NCI-H2029 (cell line): ENCODE data around the gene OR2A1.
"Not testable (repeated sequence)": the region's sequence is repeated elsewhere in the genome, so short reads cannot be mapped to it uniquely, and the experiment has no call there.

Source experiments
- DNase-seq: peaks from one replicate; lab custom pipeline; 2025; lab: John Stamatoyannopoulos, UW

OR2A1 gene

DNA sequence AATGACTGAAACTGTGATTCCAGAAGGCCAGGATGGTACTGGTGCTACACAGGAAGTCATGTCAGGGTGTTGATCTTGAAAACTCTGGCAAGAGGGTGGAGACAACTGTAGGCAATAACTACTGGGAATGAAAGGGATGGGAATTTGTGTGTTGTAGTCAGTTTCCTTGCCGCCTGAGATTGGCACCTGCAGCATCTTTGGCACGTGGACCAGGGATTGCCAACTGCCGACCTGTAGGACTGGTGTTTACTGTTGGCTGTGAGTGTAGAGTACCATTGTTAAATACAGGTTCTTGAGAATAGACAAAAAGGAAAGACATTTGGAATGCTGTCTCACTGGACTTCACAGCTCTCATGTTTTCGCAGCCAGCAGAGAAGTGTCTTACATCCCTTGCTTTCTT lies 11.1 kb downstream of the OR2A1 start:
- not testable (repeated sequence) for DNase-seq

DNA sequence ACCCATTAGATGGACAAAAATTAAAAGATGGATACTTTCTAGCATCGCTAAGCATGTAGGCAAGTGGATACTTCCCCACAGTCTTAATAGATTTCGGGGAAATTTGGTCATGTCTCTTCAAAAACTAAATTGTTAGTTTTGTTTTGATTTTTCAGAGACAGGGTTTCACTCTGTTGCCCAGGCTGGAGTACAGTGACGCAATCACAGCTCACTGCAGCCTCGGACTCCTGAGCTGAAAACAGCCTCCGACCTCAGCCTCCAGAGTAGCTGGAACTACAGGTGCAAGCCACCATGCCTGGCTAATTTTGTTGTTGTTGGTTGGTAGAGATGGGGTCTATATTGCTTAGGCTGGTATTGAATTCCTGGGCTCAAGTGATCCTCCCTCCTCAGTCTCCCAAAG lies 13.6 kb downstream of the OR2A1 start:
- not testable (repeated sequence) for DNase-seq

DNA sequence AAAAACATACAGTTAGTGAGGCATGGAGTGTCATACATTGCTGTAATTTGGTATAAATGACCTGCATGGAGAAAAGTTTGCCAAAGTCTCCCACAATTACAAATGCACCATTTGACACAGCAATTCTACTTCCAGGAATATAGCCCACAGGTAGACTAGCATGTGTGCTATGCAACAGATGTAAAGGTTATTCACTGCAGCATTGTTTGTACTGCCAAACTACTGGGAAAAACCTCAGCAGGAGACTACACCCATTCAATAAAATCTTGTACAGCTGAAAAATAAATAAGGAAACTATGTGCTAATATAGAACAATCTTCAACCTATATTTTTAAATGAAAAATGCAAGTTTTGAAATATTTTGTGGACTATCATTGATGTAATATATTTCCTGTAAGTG lies 17.8 kb downstream of the OR2A1 start:
- DNase-seq, result not testable (repeated sequence)

DNA sequence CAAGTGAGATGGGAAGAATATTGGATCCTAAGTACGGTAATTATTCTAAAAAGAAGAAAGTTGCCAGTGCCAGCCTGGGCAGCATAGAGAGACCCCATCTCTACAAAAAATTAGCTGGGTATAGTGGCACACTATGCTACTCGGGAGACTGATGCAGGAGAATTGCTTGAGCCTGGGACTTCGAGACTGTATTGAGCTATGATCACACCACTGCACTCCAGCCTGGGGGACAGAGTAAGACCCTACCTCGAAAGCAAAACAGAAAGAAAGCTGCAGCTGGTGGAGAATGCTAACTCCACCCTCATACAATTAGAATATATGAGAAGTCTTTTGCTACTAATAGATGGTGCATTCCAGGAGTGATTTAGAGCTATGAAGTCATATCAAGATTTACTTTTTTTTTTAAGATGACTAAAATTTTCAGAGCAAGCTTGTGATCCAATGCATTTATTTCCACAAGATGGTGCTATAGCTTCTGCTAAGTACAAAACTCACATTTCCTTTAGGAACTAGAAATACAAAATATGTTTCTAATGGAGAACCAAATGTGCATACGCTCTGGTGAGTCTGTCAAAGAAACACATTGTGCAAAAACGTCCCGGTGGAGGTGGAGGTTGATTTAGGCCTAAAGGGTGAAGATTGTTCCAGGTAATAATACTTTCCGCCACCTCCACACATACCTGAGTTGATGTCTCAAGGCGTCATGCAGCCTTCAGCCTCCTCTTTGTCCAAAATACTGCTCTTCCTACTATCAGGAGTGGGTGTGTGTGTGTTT lies 19.2 kb downstream of the OR2A1 start:
- not testable (repeated sequence) for DNase-seq

DNA sequence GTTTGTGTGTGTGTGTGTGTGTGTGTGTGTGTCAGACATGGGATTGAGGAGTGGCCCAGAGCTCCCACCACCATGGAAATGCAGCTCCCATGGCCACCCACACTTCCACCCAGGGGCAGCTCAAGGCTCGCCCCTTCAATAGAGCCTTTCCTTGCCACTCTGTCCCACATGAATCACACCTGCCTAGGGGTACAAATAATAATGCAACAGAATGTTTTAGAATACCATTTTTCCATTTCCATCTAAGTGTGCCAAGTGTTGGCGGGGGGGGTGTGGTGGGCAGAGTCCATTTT lies 19.7 kb downstream of the OR2A1 start:
- not testable (repeated sequence) for DNase-seq

DNA sequence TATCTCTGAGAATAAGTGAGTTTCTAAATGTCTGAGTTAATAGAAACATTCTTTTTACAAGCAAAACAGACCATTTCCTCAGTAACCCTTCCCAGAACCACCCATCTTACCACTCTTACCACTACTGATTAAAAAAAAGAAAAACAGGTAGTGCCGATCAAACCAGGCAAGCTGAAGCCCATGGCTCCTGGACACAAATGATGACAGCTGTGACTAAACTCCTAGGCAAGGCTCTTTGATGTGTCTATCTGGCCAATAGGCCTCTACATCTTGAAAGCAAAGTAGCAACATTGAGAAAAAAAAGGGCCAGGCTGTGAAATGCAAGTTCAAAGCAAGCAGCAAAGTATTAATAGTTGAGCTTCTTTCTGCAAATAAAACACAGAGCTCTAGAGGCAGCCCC lies 36.4 kb downstream of the OR2A1 start:
- DNase-seq, result not testable (repeated sequence)

DNA sequence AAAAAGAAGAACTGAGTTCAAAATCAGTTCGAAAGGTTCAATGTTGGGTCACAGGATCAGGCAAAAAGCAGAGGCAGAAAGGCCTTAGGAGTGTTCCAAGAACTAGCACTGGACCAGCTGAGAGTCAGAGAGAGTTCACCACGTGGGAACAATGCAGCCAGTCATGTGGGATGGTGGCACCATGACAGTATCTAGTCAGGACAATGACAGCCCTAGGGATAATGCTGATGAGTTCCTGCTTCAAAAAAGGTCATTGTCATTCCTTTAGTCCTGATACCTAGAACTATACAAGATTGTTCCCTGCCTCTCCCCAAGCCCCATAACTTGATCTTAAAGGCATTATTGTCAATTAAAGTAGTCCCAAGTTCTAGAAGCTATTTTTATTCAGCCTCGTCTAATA lies 39.4 kb downstream of the OR2A1 start:
- DNase-seq, result not testable (repeated sequence)

DNA sequence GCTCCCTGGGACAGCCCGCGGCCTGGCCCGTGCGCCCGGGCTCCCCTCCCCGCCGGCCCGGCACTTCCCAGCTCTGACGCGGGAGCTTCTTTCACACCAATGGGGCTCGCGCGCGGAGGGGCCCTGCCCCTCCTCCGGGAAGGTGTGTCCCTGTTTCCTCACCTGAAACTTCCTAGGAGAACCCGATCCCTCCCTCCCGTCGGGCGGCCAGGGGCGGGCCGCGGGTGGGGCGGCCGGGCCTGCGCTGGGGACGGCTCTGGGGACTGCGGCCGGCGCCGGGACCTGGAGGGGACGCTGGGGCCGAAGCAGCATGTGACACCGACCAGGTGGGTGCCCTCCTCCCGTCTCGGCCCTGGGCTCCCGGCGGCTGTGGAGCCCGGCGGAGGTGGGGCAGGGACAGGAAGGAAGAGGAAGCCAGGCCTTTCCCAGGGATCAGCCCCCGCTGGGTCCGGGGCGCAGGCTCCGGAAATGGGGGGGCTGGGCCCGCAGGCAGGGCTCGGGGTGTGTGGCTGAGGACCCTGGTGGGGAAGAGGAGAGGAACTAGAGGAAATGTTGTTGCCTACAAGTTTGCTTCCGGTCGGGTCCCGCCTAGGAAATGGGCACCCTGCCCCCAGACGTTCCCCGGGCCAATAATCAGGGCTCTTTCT lies 43.1 kb downstream of the OR2A1 start, which contains the start of gene ARHGEF5:
Gene ARHGEF5, plus strand, starts transcription at position 227 of the 647 bp plus-strand sequence. CDS start 7,268 bp downstream, outside the sequence.
- DNase-seq, result not testable (repeated sequence)

DNA sequence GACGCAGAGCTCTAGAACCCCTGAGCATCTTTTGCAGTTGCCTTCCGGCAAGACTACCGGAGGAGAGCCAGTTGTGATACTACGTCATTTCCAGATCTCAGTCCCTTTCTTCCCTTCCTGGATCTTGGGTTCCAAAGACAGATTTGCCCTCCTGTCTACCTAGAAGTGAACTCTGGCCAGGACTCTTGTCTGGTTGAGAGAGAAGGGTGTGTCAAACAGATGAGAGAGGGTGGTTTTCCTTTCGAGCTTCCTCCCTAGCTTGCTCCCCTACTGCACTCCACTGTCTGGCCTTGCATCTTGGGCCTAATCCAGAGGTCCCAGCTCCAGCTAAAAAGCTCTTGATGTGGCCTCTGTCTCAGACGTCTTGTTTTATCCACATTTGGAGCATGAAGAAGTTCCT lies 44.0 kb downstream of the OR2A1 start:
- DNase-seq, result not testable (repeated sequence)

DNA sequence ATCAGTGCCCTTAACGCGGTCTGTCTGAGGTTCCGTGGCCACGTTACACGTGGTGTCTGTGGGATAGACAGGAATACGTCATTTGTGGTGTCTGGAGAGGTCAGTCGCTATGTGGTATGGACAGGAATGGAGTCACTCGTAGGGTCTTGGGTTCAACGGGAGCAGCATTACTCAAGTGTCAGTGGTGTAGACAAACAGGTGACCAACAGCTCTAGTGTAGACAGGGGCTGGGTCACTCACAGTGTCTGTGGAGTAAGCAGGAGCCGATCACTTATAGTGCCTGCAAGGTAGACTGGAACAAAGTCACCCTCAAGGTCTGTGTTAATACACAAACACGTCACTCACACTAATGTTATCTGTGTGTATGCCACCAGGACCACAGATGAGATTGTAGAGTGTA lies 44.6 kb downstream of the OR2A1 start:
- DNase-seq, result not testable (repeated sequence)

DNA sequence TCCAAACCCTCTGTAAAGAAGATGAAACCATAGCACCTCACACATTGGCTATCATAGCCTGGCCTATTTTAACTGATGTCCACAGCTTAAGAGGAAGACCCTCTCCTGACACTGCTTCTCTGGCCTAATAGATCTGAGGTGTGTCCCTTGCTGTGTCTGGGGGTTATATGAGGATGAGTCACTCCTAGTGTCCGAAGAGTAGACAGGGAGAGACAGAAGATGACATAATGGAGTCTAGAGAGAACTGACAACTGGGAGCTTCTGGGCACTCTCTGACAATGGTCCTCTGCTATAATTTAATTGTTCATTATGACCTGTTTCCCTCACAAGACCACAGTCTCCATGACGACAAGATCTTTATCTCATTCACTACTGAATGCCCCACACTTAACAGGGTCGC lies 49.8 kb downstream of the OR2A1 start:
- DNase-seq, result not testable (repeated sequence)

DNA sequence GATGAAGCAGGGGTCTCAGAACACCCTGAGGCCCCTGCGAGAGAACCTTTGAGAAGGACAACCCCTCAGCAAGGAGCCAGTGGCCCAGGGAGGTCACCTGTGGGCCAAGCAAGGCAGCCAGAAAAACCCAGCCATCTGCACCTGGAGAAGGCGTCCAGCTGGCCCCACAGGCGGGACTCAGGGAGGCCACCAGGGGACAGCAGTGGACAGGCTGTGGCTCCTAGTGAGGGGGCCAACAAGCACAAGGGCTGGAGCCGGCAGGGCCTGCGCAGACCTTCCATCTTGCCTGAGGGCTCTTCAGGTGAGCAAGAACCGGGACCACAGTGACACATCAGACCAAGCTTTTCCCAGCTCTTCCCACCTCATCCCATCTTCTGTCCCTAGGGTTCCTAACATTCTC lies 53.3 kb downstream of the OR2A1 start:
- DNase-seq, result not testable (repeated sequence)

DNA sequence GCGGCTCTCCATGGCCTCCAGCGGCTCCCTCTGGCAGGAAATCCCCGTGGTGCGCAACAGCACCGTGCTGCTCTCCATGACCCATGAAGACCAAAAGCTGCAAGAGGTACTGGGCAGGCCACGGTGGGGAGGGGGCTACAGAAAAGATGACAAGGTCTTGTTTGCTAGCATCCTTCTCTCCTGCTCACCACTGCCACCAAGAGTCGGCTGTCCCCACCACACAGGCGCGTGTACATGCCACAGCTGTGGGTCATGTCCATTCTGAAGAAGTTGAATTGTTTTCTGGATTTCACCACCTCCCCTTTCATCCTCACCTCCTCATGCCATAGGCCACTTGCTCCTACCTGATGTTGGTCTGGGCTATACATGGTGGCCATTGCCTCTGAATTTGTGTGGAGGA lies 55.0 kb downstream of the OR2A1 start:
- not testable (repeated sequence) for DNase-seq

DNA sequence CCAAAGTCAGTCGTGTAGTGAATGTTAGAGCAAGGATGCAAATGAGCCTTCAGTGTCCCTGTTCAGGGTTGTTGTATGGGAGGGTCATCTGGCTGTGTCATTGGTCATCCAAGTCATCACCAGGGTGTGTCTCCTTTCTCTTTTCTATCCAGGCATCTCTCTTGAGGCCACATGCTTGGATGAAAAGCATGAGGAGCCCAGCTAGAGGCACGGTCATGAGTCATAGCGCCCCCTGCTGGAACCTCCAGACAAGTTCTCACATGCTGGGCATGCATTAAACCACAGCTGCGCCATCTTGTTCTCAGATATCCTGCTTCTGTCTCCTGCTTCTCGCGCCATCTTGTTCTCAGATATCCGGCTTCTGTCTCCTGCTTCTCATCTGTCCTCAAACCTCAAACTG lies 57.0 kb downstream of the OR2A1 start:
- DNase-seq, result not testable (repeated sequence)
